Fibroblast of lung (primary cell): Measurements from ENCODE around the gene XKR7. TPM values are rescaled to one million over a fixed set of nuclear protein-coding genes. Genes with fewer than 3 reads are reported as not detected.

ENCODE experiments used
- DNase-seq, 2 donors: peaks; one replicate each; pipeline versions ENCODE4 v3.0.0 to v3.0.0-alpha.2; 2010; ENCODE audit warnings: low read depth in 2 of 2
- H2AFZ ChIP-seq: 2 replicates; pipeline ENCODE4 v1.5.1; 2012; ENCODE audit warnings: low read length, control low read depth, inconsistent platforms
- H3K27ac ChIP-seq: 2 replicates; pipeline ENCODE4 v1.5.1; 2011; ENCODE audit warnings: low read length, control low read depth; ENCODE audit not compliant: insufficient read depth
- H3K27me3 ChIP-seq: 2 replicates; pipeline ENCODE4 v1.5.1; 2011; ENCODE audit warnings: mild to moderate bottlenecking, low read length; ENCODE audit not compliant: control insufficient read depth, insufficient read depth
- H3K36me3 ChIP-seq: 2 replicates; pipeline ENCODE4 v1.5.1; 2011; ENCODE audit warnings: low read length; ENCODE audit not compliant: control insufficient read depth, insufficient read depth
- H3K4me1 ChIP-seq: 2 replicates; pipeline ENCODE4 v1.5.1; 2011; ENCODE audit warnings: low read length; ENCODE audit not compliant: control insufficient read depth, insufficient read depth; ENCODE audit errors: extremely low read depth
- H3K4me2 ChIP-seq: 2 replicates; pipeline ENCODE4 v1.5.1; 2011; ENCODE audit warnings: low read length, control low read depth; ENCODE audit not compliant: insufficient read depth; ENCODE audit errors: extremely low read depth
- H3K4me3 ChIP-seq, 4 experiments: fragments of 200-600 bp in 1 of 4; sonication (generic) in 1 of 4; replicated peaks in 1 of 4; 2 replicates each; pipeline ENCODE4 v1.5.1; 2011 to 2016; ENCODE audit warnings: low read length in 4 of 4, low read depth in 3 of 4, mild to moderate bottlenecking in 3 of 4, control low read depth in 2 of 4, inconsistent platforms in 1 of 4, mixed read lengths in 1 of 4; ENCODE audit not compliant: insufficient read depth in 1 of 4; ENCODE audit errors: control extremely low read depth in 1 of 4
- H3K79me2 ChIP-seq: 2 replicates; pipeline ENCODE4 v1.5.1; 2012; ENCODE audit warnings: mild to moderate bottlenecking, low read length, inconsistent platforms; ENCODE audit not compliant: control insufficient read depth, insufficient read depth
- H3K9ac ChIP-seq: 2 replicates; pipeline ENCODE4 v1.5.1; 2011; ENCODE audit warnings: mild to moderate bottlenecking, low read length, control low read depth; ENCODE audit not compliant: insufficient read depth
- H3K9me3 ChIP-seq: 2 replicates; pipeline ENCODE4 v1.5.1; 2012; ENCODE audit warnings: low read depth, low read length; ENCODE audit not compliant: control insufficient read depth, insufficient read depth
- H4K20me1 ChIP-seq: 2 replicates; pipeline ENCODE4 v1.5.1; 2011; ENCODE audit warnings: low read length; ENCODE audit not compliant: control insufficient read depth, insufficient read depth; ENCODE audit errors: extremely low read depth
- EZH2 ChIP-seq: IDR thresholded peaks from 2 replicates; pipeline ENCODE4 v1.5.1; 2012; ENCODE audit warnings: low read length, control low read depth, mild to moderate bottlenecking; ENCODE audit errors: missing control alignments
- polyA plus RNA-seq, 2 donors: library from polyadenylated mRNA; depleted of rRNA in 1 of 2; stranded (reverse) in 1 of 2; unstranded in 1 of 2; fragments of >200 nt; gene quantifications; 2 replicates each; pipeline ENCODE4 v1.2.1, GENCODE V29; 2011 to 2012; ENCODE audit warnings: missing spikeins in 1 of 2
- total RNA-seq: library from RNA; depleted of rRNA; stranded (reverse); fragments of >200 nt; gene quantifications from 2 replicates; pipeline ENCODE4 v1.2.1, GENCODE V29; 2014
- TF ChIP-seq, protein P1 (sequence below), 2 donors: IDR thresholded peaks in 1 of 2; conservative IDR thresholded peaks in 1 of 2; 1 replicate in 1 of 2; 2 replicates in 1 of 2; pipeline ENCODE4 v1.5.1; 2011 to 2012; ENCODE audit warnings: low read length in 2 of 2, control low read depth in 1 of 2, inconsistent platforms in 1 of 2, low read depth in 1 of 2, mild to moderate bottlenecking in 1 of 2

Gene XKR7
- total and polyA plus RNA-seq, 2 donors (not counting 1 experiment from before 2014, with no cell fraction given) = not detected

DNA sequence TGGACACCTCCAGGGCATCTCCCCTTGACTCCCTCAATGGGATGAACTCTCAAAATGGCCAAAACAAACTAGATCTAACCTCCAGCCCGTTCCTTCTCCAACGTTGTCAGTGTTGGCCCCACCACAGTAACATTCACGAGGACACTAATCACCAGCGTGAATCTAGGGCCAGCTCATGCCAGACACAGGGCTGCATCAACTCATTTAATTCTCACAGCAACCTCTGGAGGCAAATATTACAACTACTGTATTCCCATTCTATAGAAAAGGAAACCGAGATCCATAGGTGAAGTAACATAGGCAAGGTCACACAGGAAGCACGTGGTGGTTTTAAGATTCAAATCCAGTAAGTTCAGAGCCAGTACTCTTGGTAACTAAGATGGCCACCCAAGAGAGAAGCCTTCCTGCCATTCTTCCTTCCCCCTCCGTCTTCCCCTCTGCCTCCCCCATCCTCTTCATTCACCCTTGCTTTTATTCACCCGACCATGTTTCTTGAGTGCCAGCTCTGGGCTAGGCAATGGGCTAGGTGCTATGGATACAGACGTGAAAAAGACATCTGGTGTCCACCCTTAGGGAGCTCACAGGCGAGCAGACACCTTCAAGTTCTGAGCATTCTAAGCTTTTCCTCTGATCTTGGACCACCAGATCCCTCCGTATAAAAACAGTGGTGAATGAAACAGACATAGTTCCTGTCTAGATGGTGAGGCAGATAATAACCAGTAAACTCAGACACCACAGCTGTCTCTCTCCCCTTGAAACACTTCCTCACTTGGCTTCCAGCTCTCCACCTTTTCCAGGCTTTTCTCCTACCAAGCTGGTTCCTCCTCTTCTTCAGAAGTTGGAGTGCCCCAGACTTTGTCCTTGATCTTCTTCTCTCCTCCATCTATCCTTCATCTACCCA lies 51.9 kb downstream of the XKR7 start:
- H4K20me1 ChIP-seq = no peaks in the 10 kb centered on the region
- TF ChIP-seq EZH2 = peak; percentile 89
- TF ChIP-seq, protein P1, sequence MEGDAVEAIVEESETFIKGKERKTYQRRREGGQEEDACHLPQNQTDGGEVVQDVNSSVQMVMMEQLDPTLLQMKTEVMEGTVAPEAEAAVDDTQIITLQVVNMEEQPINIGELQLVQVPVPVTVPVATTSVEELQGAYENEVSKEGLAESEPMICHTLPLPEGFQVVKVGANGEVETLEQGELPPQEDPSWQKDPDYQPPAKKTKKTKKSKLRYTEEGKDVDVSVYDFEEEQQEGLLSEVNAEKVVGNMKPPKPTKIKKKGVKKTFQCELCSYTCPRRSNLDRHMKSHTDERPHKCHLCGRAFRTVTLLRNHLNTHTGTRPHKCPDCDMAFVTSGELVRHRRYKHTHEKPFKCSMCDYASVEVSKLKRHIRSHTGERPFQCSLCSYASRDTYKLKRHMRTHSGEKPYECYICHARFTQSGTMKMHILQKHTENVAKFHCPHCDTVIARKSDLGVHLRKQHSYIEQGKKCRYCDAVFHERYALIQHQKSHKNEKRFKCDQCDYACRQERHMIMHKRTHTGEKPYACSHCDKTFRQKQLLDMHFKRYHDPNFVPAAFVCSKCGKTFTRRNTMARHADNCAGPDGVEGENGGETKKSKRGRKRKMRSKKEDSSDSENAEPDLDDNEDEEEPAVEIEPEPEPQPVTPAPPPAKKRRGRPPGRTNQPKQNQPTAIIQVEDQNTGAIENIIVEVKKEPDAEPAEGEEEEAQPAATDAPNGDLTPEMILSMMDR (conservative IDR thresholded peaks at IDR 0.05 in 1 of 2, IDR thresholded peaks at IDR 0.05 in 1 of 2; ENCODE audit: low read depth in 1 of 2, low read length in 2 of 2) = no peak
- no peak overlapping the region for H3K4me3 ChIP-seq
- H3K4me1 ChIP-seq = no peaks in the 10 kb centered on the region
- no peaks in the 10 kb centered on the region for H3K9me3 ChIP-seq
- no peak for DNase-seq
- no peaks in the 10 kb centered on the region for H3K79me2 ChIP-seq
- H3K9ac ChIP-seq = no peak overlapping the region
- no peak overlapping the region for H2AFZ ChIP-seq
- no peaks in the 10 kb centered on the region for H3K36me3 ChIP-seq
- peaks cover 34% of the 10 kb centered on the region for H3K27me3 ChIP-seq
- no peak overlapping the region for H3K27ac ChIP-seq
- no peak overlapping the region for H3K4me2 ChIP-seq

DNA sequence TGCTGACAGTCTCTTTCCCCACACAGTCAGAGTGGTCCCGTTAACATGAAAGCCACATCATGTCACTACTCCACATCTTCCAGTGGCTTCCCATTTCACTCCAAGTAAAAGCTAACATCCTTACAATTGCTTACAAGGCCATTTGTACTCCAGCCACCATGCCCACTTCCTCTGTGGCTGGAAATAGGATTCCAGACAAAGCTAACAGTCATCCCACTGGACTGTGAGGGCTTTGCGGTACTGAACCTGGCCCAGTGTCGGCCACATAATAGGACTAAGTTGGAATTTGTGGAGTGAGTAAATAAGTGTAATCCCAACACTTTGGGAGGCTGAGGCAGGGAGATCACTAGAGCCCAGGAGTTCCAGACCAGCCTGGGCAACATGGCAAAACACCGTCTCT lies 53.1 kb downstream of the XKR7 start:
- peak in 1 of 2 donors; percentile 7 for DNase-seq
- Histone ChIP-seq H3K9ac (no peak overlapping the region), H3K9me3 (no peaks in the 10 kb centered on the region), H3K27me3 (peaks cover 32% of the 10 kb centered on the region), H3K36me3 (no peaks in the 10 kb centered on the region), H3K79me2 (no peaks in the 10 kb centered on the region), H3K4me2 (no peak overlapping the region), H3K27ac (no peak overlapping the region), H4K20me1 (no peaks in the 10 kb centered on the region), H2AFZ (no peak overlapping the region), H3K4me3 (no peak overlapping the region), H3K4me1 (no peaks in the 10 kb centered on the region)
- TF ChIP-seq, protein P1 (conservative IDR thresholded peaks at IDR 0.05 in 1 of 2, IDR thresholded peaks at IDR 0.05 in 1 of 2; ENCODE audit: low read depth in 1 of 2, low read length in 2 of 2) = no peak
- no peak for TF ChIP-seq EZH2

DNA sequence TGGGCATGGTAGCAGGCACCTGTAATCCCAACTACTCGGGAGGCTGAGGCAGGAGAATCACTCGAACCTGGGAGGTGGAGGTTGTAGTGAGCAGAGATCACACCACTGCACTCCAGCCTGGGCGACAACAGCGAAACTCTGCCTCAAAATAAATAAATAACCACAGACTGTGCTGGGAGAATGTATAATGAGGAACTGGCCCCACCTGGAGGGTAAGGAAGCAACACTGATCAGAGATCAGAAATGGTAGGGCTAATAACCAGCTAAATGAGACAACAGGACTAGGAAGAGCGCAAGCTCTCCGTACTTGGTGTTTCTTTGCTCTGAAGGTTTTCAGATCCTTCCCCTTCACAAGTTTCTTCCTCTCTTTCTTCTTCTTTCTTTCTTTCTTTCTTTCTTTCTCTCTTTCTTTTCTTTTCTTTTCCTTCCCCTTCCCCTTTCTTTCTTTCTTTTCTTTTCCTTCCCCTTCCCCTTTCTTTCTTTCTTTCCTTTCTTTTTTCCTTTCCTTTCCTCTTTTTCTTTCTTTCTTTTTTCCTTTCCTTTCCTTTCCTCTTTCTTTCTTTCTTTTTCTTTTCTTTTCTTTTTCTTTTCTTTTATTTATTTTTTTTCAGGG lies 56.8 kb downstream of the XKR7 start:
- H3K36me3 ChIP-seq = no peaks in the 10 kb centered on the region
- no peak overlapping the region for H3K9ac ChIP-seq
- H3K4me1 ChIP-seq = no peaks in the 10 kb centered on the region
- peaks cover 10% of the 10 kb centered on the region for H3K27me3 ChIP-seq
- no peak overlapping the region for H2AFZ ChIP-seq
- no peak overlapping the region for H3K27ac ChIP-seq
- TF ChIP-seq, protein P1 (conservative IDR thresholded peaks at IDR 0.05 in 1 of 2, IDR thresholded peaks at IDR 0.05 in 1 of 2; ENCODE audit: low read depth in 1 of 2, low read length in 2 of 2) = no peak
- TF ChIP-seq EZH2 = no peak
- H3K79me2 ChIP-seq = no peaks in the 10 kb centered on the region
- no peaks in the 10 kb centered on the region for H3K9me3 ChIP-seq
- H3K4me2 ChIP-seq = no peak overlapping the region
- no peaks in the 10 kb centered on the region for H4K20me1 ChIP-seq
- DNase-seq = no peak
- no peak overlapping the region for H3K4me3 ChIP-seq
